LNCAP (cell line): ENCODE measurements around the gene NACA.

Source experiments
- TF ChIP-seq, protein P1 (sequence below): fragments of 450-650 bp; IDR thresholded peaks from 2 replicates; pipeline ENCODE4 v1.5.1; 2017; ENCODE audit warnings: mild to moderate bottlenecking

The NACA gene

DNA sequence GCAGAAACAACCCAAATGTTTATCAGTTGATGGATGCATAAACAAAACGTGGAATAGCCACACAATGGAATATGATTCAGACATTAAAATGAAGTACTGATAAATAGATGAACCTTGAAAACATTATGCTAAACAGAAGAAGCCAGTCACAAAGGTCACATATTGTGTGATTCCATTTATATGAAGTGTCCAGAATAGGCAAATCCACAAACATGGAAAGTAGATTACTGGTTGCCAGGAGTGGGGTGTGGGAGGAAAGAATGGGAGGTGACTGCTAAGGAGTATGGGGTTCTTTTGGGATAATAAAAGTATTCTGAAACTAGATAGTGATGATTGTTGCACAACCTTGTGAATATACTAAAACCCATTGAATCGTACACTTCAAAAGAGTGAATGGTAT lies 36.7 kb upstream of the NACA start:
- TF ChIP-seq, protein P1, sequence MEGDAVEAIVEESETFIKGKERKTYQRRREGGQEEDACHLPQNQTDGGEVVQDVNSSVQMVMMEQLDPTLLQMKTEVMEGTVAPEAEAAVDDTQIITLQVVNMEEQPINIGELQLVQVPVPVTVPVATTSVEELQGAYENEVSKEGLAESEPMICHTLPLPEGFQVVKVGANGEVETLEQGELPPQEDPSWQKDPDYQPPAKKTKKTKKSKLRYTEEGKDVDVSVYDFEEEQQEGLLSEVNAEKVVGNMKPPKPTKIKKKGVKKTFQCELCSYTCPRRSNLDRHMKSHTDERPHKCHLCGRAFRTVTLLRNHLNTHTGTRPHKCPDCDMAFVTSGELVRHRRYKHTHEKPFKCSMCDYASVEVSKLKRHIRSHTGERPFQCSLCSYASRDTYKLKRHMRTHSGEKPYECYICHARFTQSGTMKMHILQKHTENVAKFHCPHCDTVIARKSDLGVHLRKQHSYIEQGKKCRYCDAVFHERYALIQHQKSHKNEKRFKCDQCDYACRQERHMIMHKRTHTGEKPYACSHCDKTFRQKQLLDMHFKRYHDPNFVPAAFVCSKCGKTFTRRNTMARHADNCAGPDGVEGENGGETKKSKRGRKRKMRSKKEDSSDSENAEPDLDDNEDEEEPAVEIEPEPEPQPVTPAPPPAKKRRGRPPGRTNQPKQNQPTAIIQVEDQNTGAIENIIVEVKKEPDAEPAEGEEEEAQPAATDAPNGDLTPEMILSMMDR, result no peak

DNA sequence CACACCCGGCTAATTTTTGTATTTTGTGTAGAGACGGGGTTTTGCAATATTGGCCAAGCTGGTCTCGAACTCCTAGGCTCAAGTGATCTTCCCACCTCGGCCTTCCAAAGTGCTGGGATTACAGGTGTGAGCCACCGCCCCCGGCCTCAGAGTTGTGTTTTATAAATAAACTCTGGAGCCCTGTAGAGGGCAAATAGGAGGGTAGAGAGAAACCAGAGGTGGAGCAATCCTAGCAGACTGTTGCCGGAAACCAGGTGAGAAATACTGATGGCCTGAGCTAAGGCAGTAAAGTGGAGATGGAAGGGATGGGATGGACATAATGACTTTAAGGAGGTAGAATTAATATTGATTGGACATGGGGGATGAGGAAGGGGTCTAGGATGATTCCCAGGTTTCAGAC lies 35.4 kb upstream of the NACA start:
- TF ChIP-seq, protein P1, result no peak

DNA sequence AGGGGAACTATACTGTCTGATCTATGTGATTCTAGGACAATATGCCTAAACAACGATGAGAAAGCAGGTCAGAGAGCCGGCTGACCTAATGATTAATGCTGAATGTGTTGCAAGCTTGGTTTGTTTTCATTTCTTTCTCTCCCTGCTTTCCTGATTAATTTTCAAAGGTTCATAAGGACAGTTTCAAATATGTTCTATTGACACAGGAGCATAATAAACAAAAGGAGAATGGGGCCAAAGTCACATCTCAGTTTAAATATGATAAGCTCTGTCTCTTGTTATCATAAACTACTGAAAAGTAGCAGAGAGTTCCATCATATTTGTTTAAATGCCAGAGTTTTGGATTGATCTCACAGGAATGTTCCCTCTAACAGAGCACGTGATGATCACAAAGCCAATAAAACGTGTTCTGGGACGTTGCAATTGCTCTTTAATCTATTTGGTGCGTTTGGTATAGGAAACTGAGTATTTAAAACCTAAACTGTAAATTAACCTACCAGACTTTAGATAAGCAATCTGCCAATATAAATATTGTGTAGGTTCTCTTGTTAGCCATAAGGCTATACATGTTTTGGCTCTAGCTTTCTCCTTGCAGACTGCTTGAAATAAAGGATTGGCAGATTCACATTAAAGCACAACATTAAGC lies 34.3 kb upstream of the NACA start:
- TF ChIP-seq, protein P1, result no peak

DNA sequence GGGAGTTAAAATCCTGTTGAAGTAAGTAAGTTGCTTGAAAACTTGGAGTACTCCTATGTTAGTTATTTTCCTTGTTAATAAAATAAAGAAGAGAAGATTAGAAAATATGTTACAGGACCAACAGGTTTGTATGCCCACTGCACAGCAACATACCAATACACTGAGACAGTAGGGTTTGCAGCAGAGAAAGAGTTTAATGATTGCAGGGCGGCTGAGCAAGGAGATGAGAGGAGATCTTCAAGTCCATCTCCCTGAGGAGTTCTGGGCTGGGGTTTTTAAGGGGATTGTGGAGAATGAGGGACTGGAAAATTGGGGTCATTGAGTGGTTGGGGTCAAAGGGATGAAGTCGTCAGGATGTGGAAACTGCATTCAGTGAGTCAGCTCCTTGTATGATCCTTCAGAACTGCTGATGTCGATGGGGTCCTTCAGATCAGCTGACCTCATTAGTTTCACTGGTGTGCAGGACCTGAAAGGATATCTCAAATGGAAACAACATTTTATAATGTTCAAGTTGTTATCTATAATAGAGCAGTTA lies 33.7 kb upstream of the NACA start:
- TF ChIP-seq, protein P1, result no peak

DNA sequence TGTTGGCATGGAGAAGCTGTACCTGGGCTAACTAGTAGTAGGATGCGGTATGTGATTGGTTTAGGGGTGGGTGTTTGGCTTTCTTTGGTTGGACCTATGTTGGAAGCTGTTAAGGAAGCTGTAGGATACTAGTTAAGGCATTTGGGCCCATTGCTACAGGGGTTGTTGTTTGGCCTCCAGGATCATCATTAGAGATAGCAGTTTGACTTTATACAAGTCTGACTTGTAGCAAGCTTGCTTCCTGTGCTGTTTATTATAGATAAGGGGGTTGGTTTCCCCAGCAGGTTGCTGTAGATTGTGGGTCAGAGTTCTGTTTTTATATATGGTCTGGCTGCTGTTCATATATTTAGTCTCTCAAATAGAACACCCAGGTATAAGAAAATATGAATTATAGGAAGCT lies 28.5 kb upstream of the NACA start:
- TF ChIP-seq, protein P1, result no peak

DNA sequence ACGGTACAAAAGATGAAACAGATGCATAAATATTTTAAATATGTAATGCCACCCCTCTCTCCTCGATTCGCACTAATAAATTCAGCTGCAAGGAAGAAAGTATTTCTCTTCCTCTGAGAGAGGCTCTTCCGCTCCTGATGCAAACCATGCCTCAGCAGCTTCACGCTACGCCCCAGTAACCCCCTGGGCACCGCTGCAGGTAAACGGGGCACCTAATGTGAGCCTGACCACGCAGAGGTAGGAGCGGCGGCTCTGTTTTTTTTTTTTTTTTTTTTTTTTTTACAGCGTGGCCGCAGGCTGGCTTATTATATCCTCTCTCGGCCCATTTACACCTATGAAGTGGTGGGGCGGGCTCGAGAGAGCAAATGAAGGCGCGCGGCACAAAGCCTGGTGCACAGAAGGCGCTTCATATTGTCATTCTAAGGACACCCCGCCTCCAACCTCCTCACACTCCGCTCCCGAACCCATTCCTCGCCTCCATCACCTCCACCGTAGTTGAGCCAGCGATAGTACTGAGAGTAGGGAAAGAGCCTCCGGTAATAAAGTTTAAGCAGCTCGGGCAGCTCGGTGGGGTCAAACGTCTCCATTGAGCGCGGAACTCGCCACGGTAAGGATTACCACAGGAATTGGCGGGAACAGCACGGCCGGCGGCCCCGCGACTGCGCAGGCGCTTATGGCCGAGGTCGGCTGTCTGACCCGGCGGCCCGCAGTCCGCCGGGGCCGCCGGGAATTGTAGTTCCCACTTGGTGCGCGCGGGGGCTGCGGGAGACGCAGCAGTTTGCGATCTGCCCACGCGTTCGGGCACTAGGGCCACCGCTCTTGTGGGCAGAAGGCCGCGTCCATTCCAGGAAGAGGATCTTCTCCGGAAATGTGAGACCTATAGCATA lies 26.9 kb upstream of the NACA start, which contains the start of gene PRIM1:
Gene PRIM1, minus strand, starts transcription at position 612 of the 887 bp plus-strand sequence. Its CDS starts 25 bp downstream, at position 587.
- TF ChIP-seq, protein P1, result no peak

DNA sequence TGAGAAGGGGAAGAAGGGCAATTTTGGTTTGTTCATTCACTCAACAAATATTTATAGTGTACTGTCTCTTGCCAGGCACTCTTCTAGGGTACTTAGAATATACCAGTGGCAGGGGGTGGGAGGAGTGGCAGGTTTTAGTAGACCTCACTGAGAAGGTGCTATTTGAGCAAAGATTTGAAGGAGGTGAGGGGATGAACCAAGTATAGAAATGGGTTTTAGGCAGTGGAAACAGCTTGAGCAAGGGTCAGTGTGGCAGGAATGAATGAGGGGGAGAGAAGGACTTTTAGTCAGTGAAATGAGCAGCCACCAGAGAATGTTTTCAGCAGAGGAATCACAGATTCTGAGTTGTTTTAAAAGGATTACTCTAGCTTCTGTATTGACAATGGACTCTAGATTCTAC lies 24.8 kb upstream of the NACA start:
- TF ChIP-seq, protein P1, result no peak
